ENCODE data around the gene LRRC8E.

- TF ChIP-seq CTCF (IDR thresholded peaks at IDR 0.05; ENCODE audit: control extremely low read depth in 1 of 3, insufficient read depth in 1 of 3, low read depth in 1 of 3, low read length in 3 of 3) (peak; percentile 83 to 95 (median 94)), GABPA (IDR thresholded peaks at IDR 0.05; ENCODE audit: borderline replicate concordance, insufficient read depth, low read length) (no peak), EZH2 (IDR thresholded peaks at IDR 0.05; ENCODE audit: low read depth, low read length, severe bottlenecking) (no peak), ATF2 (IDR thresholded peaks at IDR 0.05; ENCODE audit: low read length) (no peak; the same call in 1 of the 2 replicates), TAF1 (IDR thresholded peaks at IDR 0.05; ENCODE audit: low read depth, low read length) (peak; percentile 87), CBX8 (IDR thresholded peaks at IDR 0.05; ENCODE audit: borderline replicate concordance, low read depth, low read length) (no peak)
Observed at GRCh38 chr19:7903244-7904073, 15.1 kb downstream of the LRRC8E start, which contains the start of gene MAP2K7.

All from H1 (cell line).